Skin epidermis (tissue), 12 donors: Measurements from ENCODE around the gene TMEM232.
"Not testable (repeated sequence)": the region's sequence is repeated elsewhere in the genome, so short reads cannot be mapped to it uniquely, and the experiment has no call there.

Experiments used
- H3K27ac ChIP-seq, 21 experiments: fragments of 200-600 bp; sonication (generic) in 11 of 21; one replicate each; pipeline ENCODE4 v1.5.0; 2020; ENCODE audit warnings: mild to moderate bottlenecking in 3 of 21, inconsistent platforms in 2 of 21, moderate library complexity in 2 of 21
- H3K4me3 ChIP-seq, 7 experiments: fragments of 200-600 bp; sonication (generic) in 2 of 7; one replicate each; pipeline ENCODE4 v1.5.0; 2020; ENCODE audit warnings: inconsistent platforms in 2 of 7, mild to moderate bottlenecking in 2 of 7, moderate library complexity in 1 of 7

TMEM232 gene

GRCh38 chr5:110544603-110545002 is 181.9 kb downstream of the TMEM232 start:
- no peak overlapping the region for H3K4me3 ChIP-seq
- no peak overlapping the region for H3K27ac ChIP-seq

- Histone ChIP-seq H3K4me3 (no peak overlapping the region), H3K27ac (no peak overlapping the region)
Observed at GRCh38 chr5:110542949-110543348, 183.5 kb downstream of the TMEM232 start.

- H3K4me3 ChIP-seq, result no peak overlapping the region
- no peak overlapping the region for H3K27ac ChIP-seq
Observed at GRCh38 chr5:110536120-110537115, 190.1 kb downstream of the TMEM232 start.

GRCh38 chr5:110535146-110535545 is 191.3 kb downstream of the TMEM232 start:
- not testable (repeated sequence) for H3K27ac ChIP-seq, H3K4me3 ChIP-seq

GRCh38 chr5:110525762-110526161 is 200.7 kb downstream of the TMEM232 start:
- Histone ChIP-seq H3K27ac (no peak overlapping the region), H3K4me3 (no peak overlapping the region)

- H3K4me3 ChIP-seq, result no peak overlapping the region
- no peak overlapping the region for H3K27ac ChIP-seq
Observed at GRCh38 chr5:110517396-110517795, 209.1 kb downstream of the TMEM232 start.

GRCh38 chr5:110514030-110514429 is 212.4 kb downstream of the TMEM232 start:
- H3K4me3 ChIP-seq, result no peak overlapping the region
- H3K27ac ChIP-seq, result no peak overlapping the region

- no peak overlapping the region for H3K27ac ChIP-seq
- H3K4me3 ChIP-seq, result no peak overlapping the region
Observed at GRCh38 chr5:110512266-110512665, 214.2 kb downstream of the TMEM232 start.

GRCh38 chr5:110510146-110510545 is 216.3 kb downstream of the TMEM232 start:
- no peak overlapping the region for H3K27ac ChIP-seq
- no peak overlapping the region for H3K4me3 ChIP-seq

GRCh38 chr5:110507972-110508371 is 218.5 kb downstream of the TMEM232 start:
- Histone ChIP-seq H3K27ac (no peak overlapping the region), H3K4me3 (no peak overlapping the region)

- Histone ChIP-seq H3K4me3 (no peak overlapping the region), H3K27ac (no peak overlapping the region)
Observed at GRCh38 chr5:110506378-110506777, 220.1 kb downstream of the TMEM232 start.

GRCh38 chr5:110496276-110496675 is 230.2 kb downstream of the TMEM232 start:
- Histone ChIP-seq H3K27ac (no peak overlapping the region), H3K4me3 (no peak overlapping the region)

GRCh38 chr5:110492446-110492845 is 234.0 kb downstream of the TMEM232 start:
- Histone ChIP-seq H3K27ac (no peak overlapping the region), H3K4me3 (no peak overlapping the region)

- H3K4me3 ChIP-seq, result no peak overlapping the region
- H3K27ac ChIP-seq, result no peak overlapping the region
Observed at GRCh38 chr5:110478895-110479294, 247.6 kb downstream of the TMEM232 start.

GRCh38 chr5:110477911-110478310 is 248.6 kb downstream of the TMEM232 start:
- Histone ChIP-seq H3K27ac (no peak overlapping the region), H3K4me3 (no peak overlapping the region)

- Histone ChIP-seq H3K4me3 (no peak overlapping the region), H3K27ac (no peak overlapping the region)
Observed at GRCh38 chr5:110476164-110476563, 250.3 kb downstream of the TMEM232 start.

- H3K4me3 ChIP-seq, result no peak overlapping the region
- no peak overlapping the region for H3K27ac ChIP-seq
Observed at GRCh38 chr5:110475529-110475928, 250.9 kb downstream of the TMEM232 start.

- Histone ChIP-seq H3K27ac (no peak overlapping the region), H3K4me3 (no peak overlapping the region)
Observed at GRCh38 chr5:110469486-110469885, 257.0 kb downstream of the TMEM232 start.

GRCh38 chr5:110463106-110463505 is 263.4 kb downstream of the TMEM232 start:
- H3K27ac ChIP-seq, result no peak overlapping the region

GRCh38 chr5:110460837-110461236 is 265.6 kb downstream of the TMEM232 start:
- Histone ChIP-seq H3K4me3 (no peak overlapping the region), H3K27ac (no peak overlapping the region)

More at GRCh38 chr5:110463106-110463505, 263.4 kb downstream of the TMEM232 start:
- H3K4me3 ChIP-seq, result no peak overlapping the region

GRCh38 chr5:110458313-110458712 is 268.2 kb downstream of the TMEM232 start:
- Histone ChIP-seq H3K27ac (no peak overlapping the region), H3K4me3 (no peak overlapping the region)
